DMS153 treated with DMSO at 0.1 percent for 48 hours (cell line): ENCODE measurements around the gene SNX30.
"Not testable (repeated sequence)": the region's sequence is repeated elsewhere in the genome, so short reads cannot be mapped to it uniquely, and the experiment has no call there.

Source experiments
- DNase-seq: peaks from one replicate; lab custom pipeline; 2025; ENCODE audit not compliant: unreplicated experiment; lab: John Stamatoyannopoulos, UW

The SNX30 gene, protein sequence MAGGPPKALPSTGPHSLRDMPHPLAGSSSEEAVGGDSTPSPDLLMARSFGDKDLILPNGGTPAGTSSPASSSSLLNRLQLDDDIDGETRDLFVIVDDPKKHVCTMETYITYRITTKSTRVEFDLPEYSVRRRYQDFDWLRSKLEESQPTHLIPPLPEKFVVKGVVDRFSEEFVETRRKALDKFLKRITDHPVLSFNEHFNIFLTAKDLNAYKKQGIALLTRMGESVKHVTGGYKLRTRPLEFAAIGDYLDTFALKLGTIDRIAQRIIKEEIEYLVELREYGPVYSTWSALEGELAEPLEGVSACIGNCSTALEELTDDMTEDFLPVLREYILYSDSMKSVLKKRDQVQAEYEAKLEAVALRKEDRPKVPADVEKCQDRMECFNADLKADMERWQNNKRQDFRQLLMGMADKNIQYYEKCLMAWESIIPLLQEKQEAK

DNA sequence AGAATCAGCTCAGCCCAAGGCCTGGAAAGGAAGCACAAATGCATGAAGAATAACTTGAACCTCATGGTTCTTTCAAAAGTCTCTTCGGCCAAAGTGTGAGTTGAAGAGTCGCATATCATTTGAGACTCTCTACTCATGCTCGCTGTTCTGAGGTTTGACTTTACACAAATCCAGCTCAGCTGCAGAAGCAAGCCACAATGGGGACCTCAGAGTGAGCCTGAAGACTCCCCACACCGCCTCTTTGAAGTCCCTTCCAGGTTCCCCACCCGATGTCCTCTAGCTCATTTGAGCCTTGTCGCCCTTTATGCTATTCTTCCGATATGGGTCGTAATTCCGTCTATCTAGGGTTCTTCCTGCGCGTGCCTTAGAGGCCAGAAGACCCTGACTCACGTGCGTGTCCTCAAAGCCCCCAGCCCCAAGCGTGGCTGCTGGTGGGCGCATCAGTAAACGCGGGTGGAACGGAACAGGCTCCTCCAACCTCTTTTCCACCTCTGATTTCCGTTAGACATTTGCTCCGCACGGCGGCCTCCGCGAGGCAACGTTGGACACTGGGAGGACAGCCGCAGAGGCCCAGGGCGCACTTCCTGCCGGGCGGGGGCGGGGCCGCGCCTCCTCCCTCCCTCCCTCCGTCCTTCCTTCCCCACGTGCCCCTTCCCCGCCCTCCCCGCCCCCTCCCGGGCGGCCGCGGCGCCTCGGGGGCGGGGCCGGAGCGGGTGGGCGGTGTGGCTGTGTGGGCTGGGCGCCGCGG, at the start of gene SNX30:
TSS of gene SNX30 (plus strand) at position 745 of the 748 bp plus-strand sequence. CDS start 242 bp downstream, outside the sequence.
- peak; percentile 54 for DNase-seq

DNA sequence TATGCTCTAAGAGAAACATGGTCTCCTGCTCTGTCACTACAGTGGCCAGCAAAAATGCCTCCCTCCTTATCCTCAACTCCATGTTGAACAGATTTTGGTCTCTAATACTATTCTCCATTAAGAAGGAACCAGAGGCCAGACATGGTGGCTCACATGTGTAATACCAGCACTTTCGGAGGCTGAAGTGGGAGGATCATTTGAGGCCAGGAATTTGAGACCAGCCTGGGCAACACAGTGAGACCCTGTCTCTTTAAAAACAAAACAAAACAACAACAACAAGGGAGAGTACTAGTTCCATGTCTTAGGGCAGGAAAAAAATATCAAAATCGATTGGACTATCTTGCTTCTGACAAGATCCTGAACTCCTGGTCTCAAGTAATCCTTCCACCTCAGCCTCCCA, 47.3 kb upstream of the SNX30 start:
- DNase-seq = no peak

DNA sequence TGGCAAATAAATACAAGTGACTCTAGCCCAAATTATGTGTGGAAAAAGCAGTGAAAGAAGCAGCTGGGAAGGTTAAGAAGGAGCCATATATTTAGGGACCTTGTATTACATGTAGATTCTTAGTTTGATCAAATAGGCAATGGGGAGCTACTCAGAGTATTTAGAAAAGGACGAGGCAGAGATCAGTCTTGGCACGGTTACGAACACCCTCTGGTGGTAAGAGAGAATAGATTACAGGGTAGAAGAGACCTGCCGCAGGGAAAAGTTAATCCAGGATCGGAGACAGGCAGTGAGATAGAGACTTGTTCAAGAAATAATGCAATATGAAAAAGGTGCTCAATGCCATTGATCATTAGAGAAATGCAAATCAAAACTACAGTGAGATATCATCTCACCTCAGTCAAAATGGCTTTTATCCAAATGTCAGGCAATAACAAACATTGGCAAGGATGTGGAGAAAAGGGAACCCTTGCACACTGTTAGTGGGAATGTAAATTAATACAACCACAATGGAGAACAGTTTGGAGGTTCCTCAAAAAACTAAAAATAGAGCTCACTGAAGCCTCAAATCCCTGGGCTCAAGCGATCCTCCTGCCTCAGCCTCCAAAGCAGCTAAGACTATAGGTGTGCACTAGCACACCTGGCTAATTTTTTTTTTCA, 44.7 kb upstream of the SNX30 start:
- DNase-seq = no peak

DNA sequence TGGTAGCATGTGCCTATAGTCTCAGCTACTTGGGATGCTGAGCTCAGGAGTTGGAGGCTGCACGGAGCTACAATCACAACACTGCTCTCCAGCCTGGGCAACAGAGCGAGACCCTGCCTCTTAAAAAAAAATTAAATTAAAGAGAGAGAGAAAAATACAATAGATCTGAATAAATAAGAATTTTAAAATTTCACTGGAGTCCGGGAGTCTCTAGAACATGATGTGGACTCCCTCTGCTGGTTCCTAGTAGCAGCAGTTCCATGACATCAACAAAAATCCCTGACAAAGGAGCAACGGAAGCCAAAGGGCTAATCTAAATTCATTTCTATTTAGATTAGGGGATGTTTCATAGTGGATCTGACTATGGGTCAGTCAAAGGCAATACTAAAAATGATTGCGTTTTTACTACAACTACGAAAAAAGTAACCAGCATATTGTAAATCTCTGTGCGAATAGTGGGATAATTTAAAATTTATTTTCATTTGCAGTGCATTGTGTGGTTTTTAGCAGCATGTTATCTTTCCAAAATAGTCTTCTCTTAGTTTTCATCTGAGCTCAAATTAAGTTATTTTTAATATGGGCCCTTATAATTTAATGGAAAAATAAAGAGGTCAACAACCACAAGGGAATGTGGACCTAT, 39.4 kb upstream of the SNX30 start:
- no peak for DNase-seq

DNA sequence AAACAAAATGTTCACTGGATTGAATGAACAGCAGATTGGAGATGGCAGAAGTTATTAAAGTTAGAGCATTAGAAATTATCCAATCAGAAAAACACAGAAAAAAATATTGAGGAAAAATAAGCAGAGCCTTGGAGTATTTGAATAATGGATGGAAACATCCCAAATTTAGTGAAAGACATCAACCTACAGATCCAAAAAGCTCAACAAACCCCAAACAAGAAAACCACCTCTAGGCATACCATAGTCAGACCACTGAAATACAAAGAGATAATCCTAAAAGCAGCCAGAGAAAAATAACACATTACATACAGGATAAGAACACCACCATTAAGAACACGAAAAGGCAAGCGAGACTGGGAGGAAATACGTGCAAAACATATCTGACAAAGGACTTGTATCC, 37.9 kb upstream of the SNX30 start:
- DNase-seq = no peak

DNA sequence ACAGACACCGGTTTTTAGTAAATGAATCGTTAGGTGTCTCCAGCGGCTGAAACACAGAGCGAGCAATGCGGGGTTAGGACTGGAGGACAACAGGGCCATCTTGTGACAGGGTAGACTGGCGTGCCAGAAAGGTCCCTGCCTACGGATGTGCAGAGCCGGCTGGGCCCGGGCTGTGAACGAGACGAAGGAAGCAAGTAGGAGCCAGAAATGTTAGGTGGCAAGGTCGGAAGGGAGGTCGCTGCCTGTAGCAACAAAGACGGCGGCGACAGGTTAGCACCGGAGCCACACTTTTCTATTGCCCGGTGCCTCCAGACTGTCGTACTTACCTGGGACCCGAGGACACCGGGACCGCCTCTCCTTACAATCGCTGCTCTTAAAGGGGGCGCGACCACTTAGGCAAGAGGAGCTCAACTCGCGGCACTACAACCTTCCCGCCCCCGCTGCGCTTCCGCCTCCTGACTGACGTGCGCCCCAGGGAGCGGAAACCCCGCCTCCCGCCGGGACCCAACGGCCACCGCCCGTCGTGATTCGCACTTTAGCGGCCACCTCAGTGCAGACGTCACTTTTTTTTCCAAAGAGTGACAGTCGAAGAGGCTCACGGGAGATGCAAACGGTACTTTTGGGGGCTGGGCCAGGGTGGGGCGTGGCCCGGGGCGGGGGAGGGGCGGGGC, 32.8 kb upstream of the SNX30 start, which contains the start of gene INIP:
TSS of gene INIP (minus strand) at position 457 of the 671 bp plus-strand sequence. CDS start 1,632 bp downstream, outside the sequence.
- DNase-seq = peak; percentile 92

DNA sequence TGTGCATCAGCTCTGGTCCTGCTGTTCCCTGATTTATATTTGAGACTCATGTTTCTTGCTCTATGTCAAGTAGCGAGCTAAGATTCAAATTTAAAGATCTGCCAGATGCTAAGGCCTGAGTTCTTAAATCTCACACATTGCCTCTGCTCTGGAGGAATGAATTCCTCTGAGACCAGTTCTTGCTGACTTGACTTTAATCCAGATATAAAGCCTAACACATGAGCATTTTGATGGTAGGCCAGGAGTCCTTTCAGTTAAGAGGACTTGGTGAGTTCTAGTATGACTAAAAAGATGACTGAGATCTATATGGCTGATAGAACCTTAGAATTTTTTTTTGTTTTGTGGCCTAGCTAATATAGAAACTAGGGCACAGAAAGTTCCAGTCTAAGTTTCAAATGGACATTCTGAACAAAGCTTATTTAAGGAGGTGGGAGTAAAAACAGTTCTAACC, 31.3 kb upstream of the SNX30 start:
- DNase-seq = no peak

DNA sequence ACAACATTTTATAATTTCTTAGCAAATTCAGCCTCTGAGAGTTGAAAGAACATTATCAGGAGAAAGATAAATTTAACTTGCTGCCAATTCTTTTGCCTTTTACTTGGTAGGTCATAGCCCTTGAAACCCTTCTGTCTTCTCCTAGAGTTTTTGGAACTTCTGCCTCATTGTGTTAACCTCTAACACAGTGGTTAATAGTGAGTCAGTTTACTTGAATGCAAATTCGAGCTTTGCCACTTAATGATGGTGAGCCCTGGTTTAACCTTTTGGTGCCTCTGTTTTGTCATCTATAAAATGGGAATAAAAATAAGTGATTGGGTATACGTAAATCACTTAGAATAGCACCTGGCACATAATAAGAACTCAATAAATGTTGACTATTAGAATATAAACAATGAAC, 30.9 kb upstream of the SNX30 start:
- no peak for DNase-seq

DNA sequence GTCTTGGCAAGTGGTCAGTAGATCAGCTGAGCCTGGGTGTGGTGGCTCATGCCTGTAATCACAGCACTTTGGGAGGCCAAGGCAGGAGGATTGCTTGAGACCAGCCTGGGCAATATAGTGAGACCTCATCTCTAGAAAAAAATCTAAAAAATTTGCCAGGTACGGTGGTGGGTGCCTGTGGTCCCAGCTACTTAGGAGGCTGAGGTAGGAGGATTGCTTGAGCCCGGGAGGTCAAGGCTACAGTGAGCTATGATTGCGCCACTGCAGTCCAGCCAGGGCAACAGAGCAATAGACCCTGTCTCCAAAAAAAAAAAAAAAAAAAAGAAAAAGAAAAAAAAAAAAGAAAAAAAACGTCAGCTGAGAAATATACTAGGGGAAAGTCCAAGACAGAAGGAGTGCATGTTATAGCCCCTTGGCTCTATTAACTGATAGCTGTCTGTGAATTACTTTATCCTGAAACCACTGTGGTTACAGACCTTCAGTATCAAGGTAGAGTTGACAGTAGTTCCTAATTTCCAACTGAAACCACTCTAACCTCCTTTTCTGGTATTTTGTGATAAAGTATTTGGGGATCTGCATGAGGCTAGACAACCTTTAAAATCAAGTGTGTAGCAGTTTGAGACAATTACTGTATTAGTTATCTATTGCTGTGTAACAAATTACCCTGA, 30.3 kb upstream of the SNX30 start:
- no peak for DNase-seq

DNA sequence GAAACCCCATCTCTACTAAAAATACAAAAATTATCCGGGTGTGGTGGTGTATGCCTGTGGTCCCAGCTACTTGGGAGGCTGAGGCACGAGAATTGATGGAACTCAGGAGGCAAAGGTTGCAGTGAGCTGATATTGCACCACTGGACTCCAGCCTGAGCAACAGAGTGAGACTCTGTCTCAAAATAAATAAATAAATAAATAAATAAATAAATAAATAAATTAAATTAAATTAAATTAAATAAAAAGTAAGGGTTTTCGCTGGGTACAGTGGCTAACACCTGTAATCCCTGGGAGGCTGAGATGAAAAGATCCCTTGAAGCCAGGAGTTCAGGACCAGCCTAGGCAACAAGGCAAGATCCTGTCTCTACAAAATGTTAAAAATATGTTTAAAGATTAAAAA, 27.8 kb upstream of the SNX30 start:
- not testable (repeated sequence) for DNase-seq

DNA sequence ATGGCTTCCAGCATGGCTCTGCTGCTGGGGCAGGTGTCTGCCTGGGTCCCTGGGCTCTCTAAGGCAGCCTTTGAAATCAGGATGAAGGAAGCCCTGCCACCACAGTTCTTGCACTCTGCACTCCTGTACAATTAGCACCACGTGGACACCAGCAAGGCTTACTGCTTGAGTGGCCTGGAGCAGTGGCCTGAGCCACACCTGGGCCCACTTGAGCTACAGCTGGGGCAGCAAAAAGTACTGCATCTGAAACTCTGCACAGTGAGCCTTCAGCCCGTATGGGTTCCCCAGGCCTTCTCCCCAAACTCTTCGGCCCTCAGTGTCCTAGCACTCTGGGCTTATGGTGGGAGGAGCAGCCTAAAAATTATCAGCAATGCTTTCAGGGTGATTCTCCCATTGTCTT, 24.6 kb upstream of the SNX30 start:
- no peak for DNase-seq

DNA sequence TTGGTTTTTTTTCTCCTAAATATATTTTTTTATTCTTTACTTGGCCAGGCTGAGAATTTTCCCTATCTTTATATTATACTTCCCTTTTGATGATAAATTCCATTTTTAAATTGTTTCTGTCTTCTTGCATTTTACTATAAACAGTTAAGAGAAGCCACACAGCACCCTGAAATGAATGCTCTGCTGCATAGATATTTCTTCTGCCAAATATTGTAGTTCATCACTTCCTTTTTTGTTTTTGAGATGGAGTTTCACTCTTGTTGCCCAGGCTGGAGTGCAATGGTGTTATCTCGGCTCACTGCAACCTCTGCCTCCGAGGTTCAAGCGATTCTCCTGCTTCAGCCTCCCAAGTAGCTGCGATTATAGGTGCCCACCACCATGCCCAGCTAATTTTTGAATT, 24.1 kb upstream of the SNX30 start:
- no peak for DNase-seq

DNA sequence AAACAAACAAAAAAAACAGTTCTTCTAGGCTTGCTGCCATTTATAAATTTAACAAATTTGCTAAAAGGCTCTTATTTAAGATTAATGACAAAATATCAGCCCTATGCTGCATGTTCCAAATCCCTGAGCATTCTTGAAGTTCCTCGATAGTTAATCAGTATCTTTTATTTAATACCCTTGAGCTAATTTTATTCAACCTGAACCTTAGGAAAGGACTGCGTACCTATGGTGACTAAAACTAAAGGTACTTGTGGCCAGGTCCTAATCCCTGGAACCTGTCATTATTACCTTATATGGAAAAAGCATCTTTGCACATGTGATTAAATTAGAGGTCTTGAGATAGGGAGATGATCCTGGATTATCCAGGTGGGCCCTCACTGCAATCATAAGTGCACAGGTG, 22.2 kb upstream of the SNX30 start:
- DNase-seq = no peak

DNA sequence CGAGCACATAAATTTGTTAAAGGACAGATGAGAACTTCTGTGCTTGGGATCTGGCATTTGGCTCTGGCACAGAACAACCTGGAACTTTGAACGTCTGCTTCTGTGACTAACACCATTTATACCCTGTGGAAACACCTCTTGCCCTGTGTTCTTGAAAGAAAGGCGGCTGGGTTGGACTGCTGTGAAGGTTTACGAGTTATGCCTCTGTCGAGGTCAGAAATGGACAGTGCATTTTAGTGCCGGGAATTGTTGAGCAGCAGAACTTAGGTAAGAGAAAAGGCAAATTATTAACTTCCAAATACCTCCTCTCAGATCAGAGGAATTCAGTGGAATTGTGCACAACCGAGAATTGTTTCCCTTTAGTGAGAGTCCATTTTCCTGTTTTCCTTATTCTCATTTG, 18.6 kb upstream of the SNX30 start:
- DNase-seq = no peak

DNA sequence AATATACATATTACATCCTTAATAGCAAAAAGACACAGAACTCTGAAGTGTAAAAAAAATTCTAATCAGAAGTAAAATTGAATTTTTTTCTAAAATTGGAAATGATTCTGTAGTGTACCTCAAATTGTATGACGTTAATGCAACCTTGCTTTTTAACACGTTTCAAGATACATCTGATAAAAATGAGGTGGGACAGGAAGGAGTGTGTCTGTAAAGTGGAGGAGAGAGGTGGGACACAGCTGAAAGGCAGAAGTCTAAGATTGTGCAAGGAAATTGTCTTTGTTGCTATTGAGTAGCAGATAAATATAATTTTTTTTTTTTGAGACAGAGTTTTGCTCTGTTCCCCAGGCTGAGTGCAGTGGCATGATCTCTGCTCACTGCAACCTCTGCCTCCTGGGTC, 15.7 kb upstream of the SNX30 start:
- DNase-seq = no peak

DNA sequence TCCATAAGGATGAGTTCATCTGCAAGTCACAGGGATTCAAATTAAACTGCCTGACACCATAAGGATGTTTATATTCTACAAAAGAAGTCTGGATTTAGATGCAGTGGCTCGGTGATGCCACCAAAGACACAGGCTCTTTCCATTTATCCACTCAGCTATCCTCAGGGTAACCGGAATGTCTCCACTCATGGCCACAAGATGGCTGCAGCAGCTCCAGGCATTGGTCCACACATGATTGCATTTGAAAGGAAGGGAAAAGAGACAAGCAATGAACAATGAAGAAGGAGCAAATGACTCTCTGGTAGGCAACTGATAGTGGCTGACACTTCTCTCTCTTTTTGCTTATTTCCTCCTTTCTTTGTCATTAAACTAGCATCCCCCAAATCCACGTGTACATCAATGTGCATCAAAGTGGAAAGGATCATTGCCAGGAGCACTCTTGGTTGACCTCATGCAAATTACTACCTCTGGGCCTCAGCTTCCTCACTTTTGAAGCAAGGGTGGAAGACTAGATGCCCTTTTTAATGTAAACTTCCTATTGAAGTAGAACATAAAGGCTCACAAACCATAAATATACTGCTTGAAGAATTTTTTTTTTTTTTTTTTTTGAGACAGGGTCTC, 7.2 kb upstream of the SNX30 start:
- no peak for DNase-seq

DNA sequence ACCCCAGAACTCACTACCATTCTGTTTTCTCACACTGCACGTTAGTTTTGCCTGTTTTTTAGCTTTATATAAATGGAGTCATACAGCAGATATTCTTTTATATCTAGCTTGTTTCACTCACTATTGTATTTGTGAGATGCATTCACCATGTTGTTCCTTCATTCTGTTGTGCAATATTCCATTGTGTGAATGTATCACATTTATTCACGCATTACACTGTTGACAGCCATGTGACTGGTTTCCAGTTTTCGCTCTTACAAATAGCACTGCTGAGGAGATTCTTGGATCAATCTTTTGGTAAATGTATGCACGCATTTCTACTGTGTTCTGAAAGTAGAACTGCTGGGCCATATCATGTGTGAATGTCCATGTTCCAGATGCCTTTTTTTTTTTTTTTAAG, 6.4 kb upstream of the SNX30 start:
- no peak for DNase-seq

DNA sequence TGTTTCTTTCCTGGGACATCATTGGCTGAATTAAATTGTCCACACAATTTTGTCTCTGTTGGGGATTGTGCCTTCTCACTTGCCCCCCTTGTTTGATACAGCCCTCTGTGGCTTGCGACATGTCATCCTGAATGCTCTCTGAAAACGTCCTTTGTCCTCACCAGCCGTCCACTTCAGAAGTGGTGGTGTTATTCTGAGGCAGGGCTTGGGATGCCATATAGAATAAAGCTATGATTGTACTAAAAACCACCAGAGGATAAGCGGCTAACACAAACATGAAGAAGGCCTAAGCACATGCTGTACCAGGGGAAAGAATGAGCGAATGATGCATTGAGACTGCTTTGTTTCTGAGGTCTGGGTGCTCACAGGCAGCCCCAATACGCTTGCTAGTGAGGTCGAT, 3.5 kb upstream of the SNX30 start:
- no peak for DNase-seq

DNA sequence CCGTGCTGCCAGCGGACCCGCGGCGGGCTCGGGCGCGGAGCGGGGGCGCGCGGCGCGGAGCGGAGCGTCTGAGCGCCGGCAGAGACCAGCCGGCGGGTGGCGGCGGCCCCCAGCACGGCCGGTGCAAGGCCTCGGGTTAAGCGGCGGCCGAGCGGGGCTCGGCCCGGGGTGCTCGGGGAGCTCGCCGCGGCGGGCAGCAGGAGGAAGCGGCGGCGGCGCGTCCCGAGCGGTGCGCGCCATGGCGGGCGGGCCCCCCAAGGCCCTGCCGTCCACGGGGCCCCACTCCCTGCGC, 150 bp downstream of the SNX30 start:
- no peak for DNase-seq
